ENCODE measurements around the gene GNB3. TPM values are rescaled to one million over a fixed set of nuclear protein-coding genes. Genes with fewer than 3 reads are reported as not detected.

GNB3 gene
- 2.5 TPM in 1 of 2 replicates, not detected in the other for total RNA-seq

DNA sequence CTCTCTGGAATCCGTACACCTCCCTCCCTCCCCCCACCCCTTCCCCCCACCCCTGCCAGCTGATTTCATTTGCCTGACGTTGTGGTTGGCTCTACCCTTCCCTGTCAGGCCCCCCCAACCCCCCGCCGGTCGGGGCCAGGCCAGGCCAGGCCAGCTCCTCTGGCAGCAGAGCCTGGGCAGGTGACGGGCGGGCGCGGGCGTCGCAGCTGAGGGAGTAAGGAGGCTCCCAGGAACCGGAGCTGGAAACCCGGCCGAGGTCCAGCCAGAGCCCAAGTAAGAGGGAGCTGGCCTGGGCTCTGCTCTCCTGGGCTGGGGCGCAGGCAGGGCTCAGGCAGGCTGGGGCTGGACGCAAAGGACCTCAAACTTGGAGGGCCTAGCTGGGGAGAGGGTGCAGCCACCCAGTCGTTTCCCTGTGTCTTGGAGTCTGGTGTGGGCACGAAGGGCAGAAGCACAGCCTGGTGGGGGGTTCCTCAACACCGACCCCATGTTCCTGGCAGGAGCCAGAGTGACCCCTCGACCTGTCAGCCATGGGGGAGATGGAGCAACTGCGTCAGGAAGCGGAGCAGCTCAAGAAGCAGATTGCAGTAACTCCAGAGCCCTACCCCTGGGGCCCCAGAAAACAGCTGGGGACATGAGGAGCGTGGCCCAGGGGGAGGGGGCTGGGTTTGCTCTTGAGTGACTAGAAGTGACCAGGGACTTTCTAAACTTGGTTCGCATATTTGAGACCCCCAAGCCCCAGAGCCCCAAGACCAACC is at the start of gene GNB3:
Gene GNB3 (plus strand): TSS at position 165 of the 755 bp plus-strand sequence. CDS start 363 bp downstream, at position 528.

DNA sequence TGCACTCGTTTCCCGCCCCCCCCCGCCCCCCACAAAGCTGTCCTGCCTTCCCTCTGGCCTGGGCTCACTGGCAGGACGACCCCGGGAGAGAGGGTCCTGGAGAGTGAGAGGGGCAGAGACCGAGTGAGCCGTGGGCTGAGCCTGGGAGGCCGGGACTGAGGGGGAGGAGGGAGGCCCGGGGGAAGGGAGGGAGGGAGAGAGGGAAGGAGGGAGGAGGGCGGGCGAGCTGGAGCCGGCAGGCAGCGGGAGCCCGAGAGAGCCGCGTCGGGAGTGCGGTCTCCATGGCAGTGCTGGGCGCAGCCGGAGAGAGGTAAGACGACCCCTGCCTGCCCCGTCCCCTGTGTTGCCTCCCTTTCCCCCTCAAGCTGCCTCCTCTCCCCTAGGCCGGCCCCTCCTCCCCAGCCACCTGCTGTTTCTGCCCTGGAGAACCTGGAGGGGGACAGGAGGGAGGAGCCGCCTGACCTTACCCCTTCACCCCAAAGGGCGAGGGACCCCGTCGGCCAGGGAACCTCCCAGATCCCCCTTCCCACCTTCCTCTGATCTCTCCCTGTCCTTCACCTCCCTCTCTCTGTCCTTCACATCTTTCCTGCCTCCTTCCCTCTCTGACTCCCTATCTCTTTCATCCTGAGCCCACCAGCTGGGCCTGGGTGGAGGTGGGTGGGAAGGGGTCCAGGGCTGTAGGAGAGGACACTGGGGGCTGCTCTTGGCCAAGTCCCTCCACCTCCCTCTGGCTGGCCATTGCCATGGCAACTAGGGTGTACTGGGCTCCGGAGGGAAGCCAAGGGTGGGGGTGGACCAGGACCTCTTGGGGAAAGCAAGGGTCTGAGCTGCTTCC is 18.9 kb upstream of the GNB3 start, which contains the start of gene GPR162:
Gene GPR162 (plus strand): TSS at position 231 of the 835 bp plus-strand sequence. CDS start 2,078 bp downstream, outside the sequence.

DNA sequence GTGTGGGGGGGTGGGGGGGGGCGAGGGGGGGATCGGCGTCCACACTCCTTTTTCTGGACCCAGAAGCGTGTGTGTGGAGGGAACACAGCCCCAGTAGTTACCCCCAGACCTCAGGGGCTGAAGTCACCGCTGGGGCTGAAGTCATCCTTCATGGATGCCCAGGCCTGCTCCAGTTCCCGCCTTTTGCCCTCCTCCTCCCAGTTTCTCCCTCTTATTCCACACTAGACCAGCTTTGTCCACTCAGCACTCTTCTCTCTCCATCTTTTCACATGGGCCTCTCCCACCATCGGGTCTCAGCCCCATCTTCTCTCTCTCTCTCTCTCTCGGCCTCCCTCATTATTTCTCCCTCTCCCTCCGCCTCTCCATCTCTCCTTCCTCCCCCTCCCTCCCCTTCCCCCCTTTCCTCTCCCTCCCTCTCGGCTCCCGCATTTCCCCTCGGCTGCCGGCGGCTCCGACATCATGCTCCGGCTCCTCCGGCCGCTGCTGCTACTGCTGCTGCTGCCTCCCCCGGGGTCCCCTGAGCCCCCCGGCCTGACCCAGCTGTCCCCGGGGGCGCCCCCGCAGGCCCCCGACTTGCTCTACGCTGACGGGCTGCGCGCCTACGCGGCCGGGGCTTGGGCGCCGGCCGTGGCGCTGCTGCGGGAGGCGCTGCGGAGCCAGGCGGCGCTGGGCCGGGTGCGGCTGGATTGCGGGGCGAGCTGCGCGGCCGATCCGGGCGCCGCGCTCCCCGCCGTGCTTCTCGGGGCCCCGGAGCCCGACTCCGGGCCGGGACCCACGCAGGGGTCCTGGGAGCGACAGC is 12.5 kb upstream of the GNB3 start, which contains the start of gene P3H3:
Gene P3H3 (plus strand): TSS at position 426 of the 799 bp plus-strand sequence. CDS start 34 bp downstream, at position 460.

DNA sequence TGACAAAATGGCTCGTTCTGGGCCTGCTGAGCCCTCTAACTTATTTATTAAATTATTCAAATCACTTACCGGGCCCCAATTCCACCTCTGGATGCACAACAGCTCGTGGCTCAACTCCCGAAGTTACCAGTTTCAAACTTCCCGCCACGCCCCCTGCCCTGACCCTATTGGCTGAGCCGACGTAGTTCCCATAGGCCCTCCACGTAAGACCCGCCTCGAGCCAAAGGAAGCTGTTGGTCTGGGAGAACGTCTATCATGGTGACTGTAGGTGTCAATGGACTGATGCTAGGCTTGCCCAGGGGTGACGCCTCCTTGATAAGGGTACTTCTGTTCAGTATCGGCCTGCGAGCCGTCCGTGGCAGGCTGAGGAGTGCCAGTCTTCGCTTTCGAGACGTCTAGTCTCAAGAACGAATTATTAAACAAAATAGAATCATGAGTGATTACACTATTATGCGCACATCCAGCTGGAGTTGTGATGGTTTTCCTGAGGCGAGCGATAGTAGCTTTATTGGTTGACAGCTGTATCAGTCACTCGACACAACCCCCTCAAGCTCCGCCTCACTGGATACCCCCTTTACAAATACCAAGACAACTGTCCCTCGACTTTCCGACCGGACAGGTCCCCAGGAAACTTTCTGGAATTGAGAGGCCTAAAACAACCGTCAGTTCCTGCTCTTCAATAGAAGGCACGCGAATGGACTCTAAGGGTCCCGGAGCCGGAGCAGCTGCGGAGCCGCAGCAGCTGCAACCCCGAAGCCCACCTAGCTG is 10.6 kb downstream of the GNB3 start, which contains the start of gene CDCA3:
Gene CDCA3 (minus strand): TSS at position 134 of the 768 bp plus-strand sequence. CDS start 334 bp downstream, outside the sequence.

DNA sequence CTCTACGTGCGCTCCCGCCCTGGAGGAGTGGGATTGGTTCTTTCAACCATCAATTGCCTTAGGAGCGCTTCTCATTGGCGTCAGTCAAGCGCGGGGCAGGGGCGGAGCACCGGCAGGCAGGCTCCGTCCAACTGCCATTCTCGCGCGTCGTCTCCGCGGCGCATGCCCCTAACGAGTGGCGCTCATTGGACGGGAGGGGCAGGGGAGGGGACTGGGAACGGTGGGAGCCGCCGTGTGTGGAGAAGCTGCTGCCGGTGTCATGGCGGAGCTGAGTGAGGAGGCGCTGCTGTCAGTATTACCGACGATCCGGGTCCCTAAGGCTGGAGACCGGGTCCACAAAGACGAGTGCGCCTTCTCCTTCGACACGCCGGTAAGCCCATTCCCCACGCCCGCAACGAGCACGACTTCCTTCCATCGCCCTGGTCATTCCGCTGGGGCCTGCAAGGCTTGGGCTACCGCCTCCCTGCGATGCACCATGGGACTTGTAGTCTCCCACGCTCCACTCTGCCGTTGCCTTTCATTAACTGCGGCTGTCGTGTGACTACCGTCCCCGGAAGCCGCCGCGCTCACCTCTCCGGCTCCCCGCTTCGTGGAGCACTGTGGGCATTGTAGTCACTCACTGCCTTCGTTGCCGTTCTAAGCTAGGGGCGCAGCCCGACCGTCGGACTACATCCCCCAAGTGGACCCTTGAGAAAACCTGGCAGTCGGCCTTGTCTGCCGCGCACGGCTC is 11.4 kb downstream of the GNB3 start, which contains the start of gene USP5:
Gene USP5 (plus strand): TSS at position 230 of the 730 bp plus-strand sequence. CDS start 30 bp downstream, at position 260.

DNA sequence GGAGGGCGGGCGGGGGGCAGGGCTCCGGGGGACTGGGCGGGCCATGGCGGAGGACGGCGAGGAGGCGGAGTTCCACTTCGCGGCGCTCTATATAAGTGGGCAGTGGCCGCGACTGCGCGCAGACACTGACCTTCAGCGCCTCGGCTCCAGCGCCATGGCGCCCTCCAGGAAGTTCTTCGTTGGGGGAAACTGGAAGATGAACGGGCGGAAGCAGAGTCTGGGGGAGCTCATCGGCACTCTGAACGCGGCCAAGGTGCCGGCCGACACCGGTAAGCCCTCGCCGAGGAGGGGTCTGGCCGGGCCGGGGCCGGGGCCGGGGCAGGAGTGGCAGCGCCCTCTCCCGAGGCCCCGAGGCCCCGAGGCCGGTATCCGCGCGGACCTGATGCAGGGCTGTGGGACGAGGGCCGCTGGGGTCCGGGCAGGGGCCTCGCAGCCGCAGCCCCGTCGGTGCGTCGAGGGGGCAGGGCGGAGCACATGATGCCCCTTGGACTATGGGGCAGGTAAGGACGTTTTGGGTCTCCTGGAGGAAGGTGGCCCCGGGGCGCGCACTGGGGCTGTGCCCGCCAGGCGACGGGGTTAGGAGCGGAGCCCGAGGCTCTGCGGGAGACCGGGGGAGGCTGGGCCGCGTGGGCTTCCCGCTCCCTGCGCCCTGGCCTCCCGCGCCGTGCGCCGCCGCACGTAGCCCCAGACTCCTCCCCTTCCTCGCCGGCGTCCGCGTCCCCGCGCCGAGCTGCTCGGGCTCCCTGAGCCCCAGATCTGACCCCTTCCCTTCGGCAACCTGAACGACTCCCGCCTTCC is 26.9 kb downstream of the GNB3 start, which contains the start of gene TPI1:
Gene TPI1 (plus strand): TSS at position 119 of the 798 bp plus-strand sequence. CDS start 36 bp downstream, at position 155.

DNA sequence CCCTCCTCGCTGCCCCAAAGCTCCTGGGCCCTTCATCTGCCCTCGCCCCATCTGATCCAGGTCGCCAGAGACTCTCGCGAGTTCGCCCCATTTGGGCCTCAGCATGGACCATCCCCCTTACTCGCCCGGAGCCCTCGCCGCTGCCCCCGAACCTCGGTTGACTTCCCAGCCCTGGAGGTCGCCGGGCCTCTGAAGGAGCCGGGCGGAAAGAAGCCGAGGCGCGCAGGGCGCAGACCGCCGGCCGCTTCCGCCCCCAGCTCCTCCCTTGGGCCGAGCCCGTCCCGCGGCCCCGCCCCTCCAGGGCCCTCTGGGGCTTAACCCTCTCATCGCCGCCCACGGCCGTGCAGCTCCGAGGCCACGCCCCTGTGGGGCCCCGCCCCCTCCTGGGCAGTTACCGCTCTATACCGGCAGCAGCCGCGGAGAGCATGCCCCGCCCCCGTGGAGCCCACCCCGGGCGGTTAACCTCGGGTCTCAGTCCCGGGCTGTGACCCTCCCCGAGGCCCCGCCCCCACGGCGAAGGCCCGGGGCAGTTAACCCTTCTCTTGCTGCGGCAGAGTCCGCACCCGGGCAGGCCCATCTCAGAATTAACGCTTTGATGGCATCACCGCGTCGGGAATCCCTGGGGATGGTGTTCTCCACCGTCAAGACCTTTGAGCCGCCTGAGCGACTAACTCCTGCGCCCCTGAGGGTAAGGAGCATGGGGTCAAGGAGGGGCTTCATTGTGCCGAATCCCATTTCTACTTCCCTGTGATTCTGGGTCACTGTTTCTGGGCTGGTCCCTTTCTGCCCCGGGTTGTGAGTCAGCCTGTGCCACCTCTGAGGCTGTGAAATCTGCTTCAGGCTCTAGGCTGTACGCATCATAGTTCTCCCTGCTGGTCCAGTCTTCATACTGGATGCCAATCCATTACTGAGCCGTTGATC is 32.6 kb downstream of the GNB3 start, which contains the start of gene SPSB2:
Gene SPSB2 (minus strand): TSS at position 210 of the 921 bp plus-strand sequence. CDS start 402 bp downstream, outside the sequence.

Other genes starting within 250 kb of the GNB3 start
- gene CHD4, start 233.5 kb upstream of the GNB3 start, total RNA-seq, result 144 and 191 TPM in 2 replicates
- gene LPAR5, start 205.0 kb upstream of the GNB3 start, total RNA-seq, result not detected in 2 replicates
- gene ACRBP, start 193.5 kb upstream of the GNB3 start, total RNA-seq, result 0.32 TPM in 1 of 2 replicates, not detected in the other
- 20.8 and 26.9 TPM in 2 replicates for gene ING4, start 177.8 kb upstream of the GNB3 start, total RNA-seq
- gene ZNF384, start 151.6 kb upstream of the GNB3 start, total RNA-seq, result 25.1 and 33.4 TPM in 2 replicates
- gene PIANP, start 140.1 kb upstream of the GNB3 start, total RNA-seq, result not detected in 2 replicates
- gene COPS7A, start 116.9 kb upstream of the GNB3 start, total RNA-seq, result 85.7 and 96.7 TPM in 2 replicates
- gene MLF2, start 87.8 kb upstream of the GNB3 start, total RNA-seq, result 194 and 295 TPM in 2 replicates
- gene PTMS, start 74.6 kb upstream of the GNB3 start, total RNA-seq, result 162 and 171 TPM in 2 replicates
- 0.16 TPM in 1 of 2 replicates, not detected in the other for gene LAG3, start 68.4 kb upstream of the GNB3 start, total RNA-seq
- gene CD4, start 51.4 kb upstream of the GNB3 start, total RNA-seq, result 2.6 and 2.9 TPM in 2 replicates
- 2.6 and 7.0 TPM in 2 replicates for gene GPR162, start 19.1 kb upstream of the GNB3 start, total RNA-seq
- 33.7 and 53.1 TPM in 2 replicates for gene P3H3, start 12.5 kb upstream of the GNB3 start, total RNA-seq
- gene CDCA3, start 10.4 kb downstream of the GNB3 start, total RNA-seq, result 8.3 and 16.2 TPM in 2 replicates
- 48.9 and 59.5 TPM in 2 replicates for gene USP5, start 11.2 kb downstream of the GNB3 start, total RNA-seq
- gene TPI1, start 26.6 kb downstream of the GNB3 start, total RNA-seq, result 2,290 and 2,319 TPM in 2 replicates
- gene SPSB2, start 32.4 kb downstream of the GNB3 start, total RNA-seq, result 2.4 and 3.8 TPM in 2 replicates
- gene LRRC23, start 63.9 kb downstream of the GNB3 start, total RNA-seq, result 7.2 and 8.1 TPM in 2 replicates
- 35.2 and 59.6 TPM in 2 replicates for gene ENO2, start 73.7 kb downstream of the GNB3 start, total RNA-seq
- 11.5 and 19.7 TPM in 2 replicates for gene ATN1, start 87.0 kb downstream of the GNB3 start, total RNA-seq
- gene RNU7-1, start 102.9 kb downstream of the GNB3 start, total RNA-seq, result not detected in 2 replicates
- 260 and 364 TPM in 2 replicates for gene C12orf57, start 103.1 kb downstream of the GNB3 start, total RNA-seq
- under 0.01 TPM in 1 of 2 replicates, not detected in the other for gene PTPN6, start 110.4 kb downstream of the GNB3 start, total RNA-seq
- gene PHB2, start 129.7 kb downstream of the GNB3 start, total RNA-seq, result 224 and 241 TPM in 2 replicates
- gene EMG1, start 130.0 kb downstream of the GNB3 start, total RNA-seq, result 20.4 and 34.0 TPM in 2 replicates
- 26.4 and 29.3 TPM in 2 replicates for gene LPCAT3, start 177.6 kb downstream of the GNB3 start, total RNA-seq
- 143 and 352 TPM in 2 replicates for gene C1S, start 219.8 kb downstream of the GNB3 start, total RNA-seq